Uterus (tissue), 2 donors: ENCODE data around the gene KAT7.

Experiments
- POLR2A ChIP-seq, 2 donors: fragments of 450-650 bp; IDR thresholded peaks; one replicate each; pipeline ENCODE4 v1.6.1; 2016; ENCODE audit warnings: antibody characterized with exemption in 2 of 2, mild to moderate bottlenecking in 1 of 2, moderate library complexity in 1 of 2
- TF ChIP-seq, protein P1 (sequence below), 4 experiments: fragments of 200-600 bp in 2 of 4; fragments of 450-650 bp in 2 of 4; sonication (generic) in 2 of 4; IDR thresholded peaks; one replicate each; pipeline ENCODE4 v1.5.1; 2016 to 2019; ENCODE audit warnings: antibody characterized with exemption in 4 of 4, mild to moderate bottlenecking in 2 of 4, moderate library complexity in 1 of 4

DNA sequence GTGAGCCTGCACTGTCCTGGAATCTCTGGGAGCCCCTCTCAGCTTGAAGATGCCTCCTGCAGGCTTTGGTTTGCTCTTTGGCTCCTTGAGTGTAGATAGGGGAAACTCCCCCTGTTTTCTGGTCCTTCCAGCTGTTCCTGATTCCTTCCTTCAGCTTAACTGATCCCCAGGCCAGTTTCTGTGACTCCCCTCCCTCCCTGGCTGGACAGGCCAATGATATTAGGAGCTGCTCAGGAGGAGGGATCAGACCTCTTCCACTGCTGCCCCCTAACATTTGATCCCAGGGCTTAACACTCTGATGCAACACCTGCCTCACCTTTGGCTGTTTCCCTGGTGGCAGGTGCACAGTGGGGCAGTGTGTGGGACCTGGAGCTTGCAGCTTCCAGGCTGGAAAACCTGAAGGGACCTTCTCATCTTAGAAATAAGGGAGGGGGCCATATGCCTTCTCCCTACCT, 59.6 kb downstream of the KAT7 start, which contains the start of gene TAC4:
- TF ChIP-seq, protein P1, sequence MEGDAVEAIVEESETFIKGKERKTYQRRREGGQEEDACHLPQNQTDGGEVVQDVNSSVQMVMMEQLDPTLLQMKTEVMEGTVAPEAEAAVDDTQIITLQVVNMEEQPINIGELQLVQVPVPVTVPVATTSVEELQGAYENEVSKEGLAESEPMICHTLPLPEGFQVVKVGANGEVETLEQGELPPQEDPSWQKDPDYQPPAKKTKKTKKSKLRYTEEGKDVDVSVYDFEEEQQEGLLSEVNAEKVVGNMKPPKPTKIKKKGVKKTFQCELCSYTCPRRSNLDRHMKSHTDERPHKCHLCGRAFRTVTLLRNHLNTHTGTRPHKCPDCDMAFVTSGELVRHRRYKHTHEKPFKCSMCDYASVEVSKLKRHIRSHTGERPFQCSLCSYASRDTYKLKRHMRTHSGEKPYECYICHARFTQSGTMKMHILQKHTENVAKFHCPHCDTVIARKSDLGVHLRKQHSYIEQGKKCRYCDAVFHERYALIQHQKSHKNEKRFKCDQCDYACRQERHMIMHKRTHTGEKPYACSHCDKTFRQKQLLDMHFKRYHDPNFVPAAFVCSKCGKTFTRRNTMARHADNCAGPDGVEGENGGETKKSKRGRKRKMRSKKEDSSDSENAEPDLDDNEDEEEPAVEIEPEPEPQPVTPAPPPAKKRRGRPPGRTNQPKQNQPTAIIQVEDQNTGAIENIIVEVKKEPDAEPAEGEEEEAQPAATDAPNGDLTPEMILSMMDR (IDR thresholded peaks at IDR 0.05) = no peak
- TF ChIP-seq POLR2A (IDR thresholded peaks at IDR 0.05) = no peak
